GM21576 (cell line): Measurements from ENCODE around the gene BIN1.
A peak's percentile ranks its signal among the peaks of the same experiment; 100 is the strongest.

Experiments used
- ATAC-seq: cut with Tn5 transposase; IDR thresholded peaks from one replicate; pipeline ENCODE4 v1.9.1; 2021; ENCODE audit warnings: mild to moderate bottlenecking, moderate library complexity; ENCODE audit not compliant: unreplicated experiment

BIN1 gene

DNA sequence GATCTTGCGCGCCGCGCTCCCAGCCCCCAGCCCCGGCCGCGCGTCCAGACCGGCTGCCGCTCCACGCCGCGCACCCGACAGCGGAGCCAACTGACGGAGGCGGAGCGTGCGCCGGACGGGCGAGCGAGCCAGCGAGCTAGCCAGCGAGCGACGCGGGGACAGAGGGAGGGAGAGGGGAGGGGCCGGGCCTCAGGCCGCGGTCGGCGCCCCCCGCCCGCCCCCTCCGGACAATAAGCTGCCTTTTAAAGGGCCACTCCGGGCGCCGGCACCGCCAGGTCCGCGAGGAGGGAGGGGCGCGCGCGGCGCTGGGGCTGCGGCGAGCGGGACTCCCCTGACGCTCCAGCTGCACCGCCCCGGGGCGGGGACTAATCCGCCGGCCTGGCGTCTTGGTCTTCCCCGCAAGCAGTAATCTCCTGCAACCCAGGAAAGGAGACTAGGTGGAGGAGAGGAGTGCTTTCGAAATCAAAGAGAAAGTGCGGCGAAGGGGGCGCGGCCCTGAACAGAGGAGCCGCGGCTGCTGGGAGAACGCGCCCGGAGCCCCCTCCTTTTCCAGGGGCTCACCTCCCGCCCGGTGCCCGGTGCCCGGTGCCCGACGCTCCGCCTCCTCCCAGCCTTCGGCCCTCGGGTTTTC is at the start of gene BIN1:
Gene BIN1, minus strand, starts transcription at position 164 of the 631 bp plus-strand sequence. CDS start 211 bp downstream, outside the sequence.
- peak; percentile 74 for ATAC-seq

- no peak for ATAC-seq
Measured at GRCh38 chr2:127155947-127156346, 49.0 kb upstream of the BIN1 start.

- ATAC-seq: no peak
Measured at GRCh38 chr2:127155028-127155581, 48.2 kb upstream of the BIN1 start.

DNA sequence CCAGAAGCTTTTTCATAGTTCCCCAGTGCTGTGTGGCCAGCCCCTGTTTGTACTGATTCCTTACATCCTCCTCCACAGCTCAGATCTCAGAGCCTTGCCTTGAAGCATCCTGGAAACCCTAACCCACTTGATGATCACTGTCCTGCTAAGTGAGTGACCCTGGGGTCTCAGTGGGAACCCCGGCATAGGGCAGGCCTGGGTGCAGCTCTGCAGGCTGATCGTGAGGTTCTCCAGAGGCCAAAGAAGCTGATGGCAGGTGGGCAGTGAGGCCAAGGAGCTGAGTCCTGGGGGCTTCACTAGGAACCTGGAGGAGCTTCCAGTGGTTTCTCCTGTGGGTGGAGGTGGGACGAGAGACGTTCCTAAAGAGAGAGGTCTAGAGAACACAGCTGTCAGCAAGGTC is 47.4 kb upstream of the BIN1 start:
- ATAC-seq: no peak

GRCh38 chr2:127153691-127154158 is 46.8 kb upstream of the BIN1 start:
- no peak for ATAC-seq

DNA sequence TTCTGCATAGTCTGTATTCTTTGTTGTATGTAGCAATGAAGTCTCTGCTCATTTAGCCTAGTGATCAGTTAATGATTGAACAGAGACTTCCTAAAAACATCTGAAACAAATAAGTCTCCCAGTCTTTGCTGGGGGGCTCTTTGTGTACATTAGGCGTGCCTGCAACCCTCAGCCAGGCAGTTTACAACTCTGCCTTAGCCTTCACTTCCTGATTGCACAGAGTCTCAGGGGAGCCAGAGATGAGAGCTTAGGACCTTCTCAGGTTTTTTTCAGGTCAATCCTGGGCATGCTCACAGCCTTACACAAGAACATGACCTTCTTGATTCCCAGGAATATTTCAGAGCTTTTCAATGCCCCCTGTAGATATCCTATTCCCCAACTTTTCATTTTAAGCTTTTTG is 44.0 kb upstream of the BIN1 start:
- ATAC-seq: no peak

- ATAC-seq: no peak
Measured at GRCh38 chr2:127149384-127149783, 42.4 kb upstream of the BIN1 start.

DNA sequence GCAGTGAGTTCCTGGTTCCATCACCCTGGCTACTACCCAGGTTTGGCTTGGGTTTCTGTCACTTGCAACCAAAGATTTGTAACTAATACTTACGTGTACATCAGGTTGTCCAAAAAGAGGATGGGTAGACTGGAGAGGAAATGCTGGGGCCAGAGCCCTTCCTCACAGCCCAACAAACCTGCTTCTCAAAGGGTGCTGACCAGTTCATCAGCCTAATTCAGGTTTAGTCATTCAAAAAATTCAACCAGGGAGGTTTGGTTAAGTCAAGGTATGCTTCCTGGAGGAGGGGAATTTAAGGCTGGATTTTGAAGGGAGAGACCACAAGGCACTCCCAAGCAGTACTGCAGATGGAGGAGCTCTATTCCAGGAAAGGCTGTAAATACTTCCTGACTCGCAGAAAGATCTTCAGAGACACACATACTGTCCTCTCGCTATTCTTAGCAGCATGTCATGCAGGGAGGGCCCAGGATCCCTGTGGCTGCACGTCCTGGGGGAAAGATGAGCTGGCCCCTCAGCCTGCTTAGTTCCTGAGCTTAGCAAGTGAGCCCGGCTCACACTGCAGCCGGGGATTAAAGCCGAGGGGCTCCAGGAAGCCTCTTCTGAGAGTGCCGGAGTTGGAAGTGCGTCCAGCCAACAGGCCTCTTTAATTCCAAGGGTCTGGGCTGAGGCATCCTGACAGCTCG is 40.0 kb upstream of the BIN1 start:
- ATAC-seq: no peak

DNA sequence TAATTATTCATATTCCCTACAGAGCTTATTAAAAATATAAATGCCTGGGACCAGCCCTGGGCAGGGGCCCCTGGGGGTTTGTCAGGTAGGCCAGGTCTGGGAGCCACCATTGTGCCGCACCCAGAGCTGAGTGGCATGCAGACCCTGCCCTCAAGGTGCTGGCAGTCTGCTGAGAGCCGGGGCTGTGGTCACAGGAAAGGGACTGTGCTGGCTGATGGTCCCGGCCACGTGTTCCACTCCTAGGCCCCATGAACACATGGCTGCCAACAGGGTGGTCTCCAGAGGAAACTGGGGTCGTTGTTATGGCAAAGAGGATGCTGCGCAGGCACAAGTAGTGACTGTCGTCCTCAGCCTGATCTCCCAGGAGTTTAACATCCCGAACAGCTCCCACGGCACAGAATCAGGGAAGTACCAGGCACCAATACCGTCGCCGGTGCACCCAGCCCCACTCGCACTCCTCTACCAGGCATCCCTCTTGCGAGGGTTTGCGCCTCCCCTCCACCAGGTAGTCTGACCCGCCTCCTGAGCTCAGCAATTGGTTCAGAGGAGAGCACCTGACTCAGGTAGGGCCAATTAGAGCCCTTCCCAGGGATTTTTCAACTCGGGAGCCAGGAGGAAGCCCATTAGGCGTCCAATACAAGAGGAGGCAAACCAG is 39.2 kb upstream of the BIN1 start:
- no peak for ATAC-seq

- ATAC-seq: no peak
Measured at GRCh38 chr2:127145280-127145895, 38.4 kb upstream of the BIN1 start.

- ATAC-seq: no peak
Measured at GRCh38 chr2:127143841-127144782, 37.2 kb upstream of the BIN1 start.

- ATAC-seq: no peak
Measured at GRCh38 chr2:127142663-127143630, 36.0 kb upstream of the BIN1 start.

- no peak for ATAC-seq
Measured at GRCh38 chr2:127140538-127140937, 33.6 kb upstream of the BIN1 start.

- ATAC-seq: no peak
Measured at GRCh38 chr2:127139766-127140165, 32.8 kb upstream of the BIN1 start.

DNA sequence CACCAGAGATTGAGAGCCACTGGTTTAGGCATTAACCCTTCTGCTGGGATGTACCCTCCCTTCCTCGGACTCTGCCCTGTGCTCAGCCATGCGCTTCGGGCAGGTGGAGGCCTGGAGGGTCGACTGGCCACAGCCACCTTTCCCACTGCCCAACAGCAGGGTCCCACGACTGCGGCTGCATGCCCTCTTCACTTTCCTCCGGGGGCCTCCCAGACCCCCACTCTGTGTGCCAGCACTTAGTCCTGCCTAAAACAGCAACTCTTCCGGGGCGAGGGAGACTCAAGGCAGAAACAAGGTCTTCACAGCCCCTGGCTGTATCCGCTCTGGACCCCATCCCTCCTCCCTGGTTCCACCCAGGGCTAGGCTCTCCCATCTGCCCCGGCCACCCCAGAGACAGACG is 31.3 kb upstream of the BIN1 start:
- ATAC-seq: no peak

GRCh38 chr2:127137741-127138140 is 30.8 kb upstream of the BIN1 start:
- ATAC-seq: no peak

DNA sequence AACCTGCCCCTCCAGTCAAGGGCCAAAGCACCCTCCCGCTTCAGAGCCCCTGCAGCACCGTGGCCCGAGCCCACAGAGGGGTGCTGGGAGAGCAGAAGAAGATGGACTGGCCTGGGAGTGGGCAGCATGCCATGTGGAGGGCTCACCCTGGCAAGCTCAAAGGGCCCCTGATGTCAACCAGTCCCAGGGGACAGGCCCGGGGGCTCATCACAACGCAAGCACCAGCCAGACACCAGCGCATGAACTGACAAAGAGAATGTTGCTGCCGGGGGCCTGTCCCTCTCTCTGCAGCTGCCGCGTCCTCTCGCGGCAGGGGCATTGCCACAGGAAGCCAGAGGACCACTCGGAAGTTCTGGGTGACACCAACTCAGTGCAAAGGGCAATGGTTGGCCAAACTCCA is 30.3 kb upstream of the BIN1 start:
- no peak for ATAC-seq

DNA sequence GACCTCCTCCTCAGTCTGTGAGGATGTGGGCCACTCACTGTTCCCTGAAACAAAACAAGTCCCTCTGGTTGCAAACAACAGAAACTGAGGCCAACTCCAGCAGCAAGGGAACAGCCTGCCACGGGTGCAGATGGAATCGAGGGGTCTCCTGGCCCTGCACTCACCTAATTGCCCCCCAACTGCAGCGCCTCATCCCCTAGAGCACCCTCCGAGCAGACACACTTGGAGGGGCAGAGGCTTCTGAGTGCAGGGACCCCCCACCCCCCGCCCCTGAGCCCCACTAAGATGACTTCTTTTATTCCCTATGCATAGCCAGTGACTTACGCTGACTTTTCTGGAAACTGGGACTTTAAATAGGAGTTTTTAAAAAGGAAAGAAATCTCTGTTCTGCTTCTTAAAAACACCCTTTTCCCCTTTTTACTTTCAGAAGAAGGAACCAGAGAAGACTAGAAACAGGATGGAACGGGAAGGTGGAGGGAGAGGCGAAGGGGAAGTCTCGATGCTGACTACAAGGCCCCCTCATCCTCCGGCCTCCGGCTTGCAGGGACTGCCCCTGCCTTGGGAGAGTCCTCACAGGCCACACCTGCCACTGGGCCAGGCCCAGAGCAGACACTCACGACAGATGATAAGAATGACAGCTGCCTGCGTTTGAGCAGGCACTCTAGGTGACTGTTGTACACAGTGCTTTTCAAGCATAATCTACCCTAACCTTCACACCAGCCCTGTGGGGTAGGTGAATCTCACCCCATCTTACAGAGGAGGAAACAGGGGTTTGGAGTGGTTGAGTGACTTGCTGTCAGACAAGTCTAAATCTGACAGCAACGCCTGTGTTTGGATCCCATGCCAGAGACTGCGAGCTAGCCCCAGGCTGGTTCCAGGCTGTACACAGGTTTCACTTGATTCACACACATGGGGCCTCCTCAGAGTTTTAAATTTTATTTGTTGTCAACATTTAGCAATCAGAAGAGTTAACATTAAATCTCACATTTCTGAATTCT is 28.2 kb upstream of the BIN1 start:
- no peak for ATAC-seq
